B cell (primary cell): Measurements from ENCODE around the gene STAMBPL1. TPM values are rescaled to one million over a fixed set of nuclear protein-coding genes. Genes with fewer than 3 reads are reported as not detected.

Source experiments
- ATAC-seq: fragments of 200-7000 bp; cut with Tn5 transposase; one replicate; pipeline ENCODE4 v1.10.0; 2021; ENCODE audit warnings: low read depth, mild to moderate bottlenecking, moderate number of reproducible peaks, moderate library complexity
- CTCF ChIA-PET: fragments of 350-600 bp; sonication (Branson Sonifier 250); formaldehyde crosslinking; loops from one replicate; lab custom pipeline; 2021; ENCODE audit warnings: antibody characterized with exemption, inconsistent platforms; lab: Charles Lee
- POLR2A ChIA-PET: fragments of 350-600 bp; sonication (Branson Sonifier 250); formaldehyde crosslinking; loops from one replicate; lab custom pipeline; 2021; ENCODE audit warnings: antibody characterized with exemption; lab: Charles Lee
- DNase-seq: peaks from one replicate; pipeline ENCODE4 v3.0.0; 2013
- H2AFZ ChIP-seq: 2 replicates; pipeline ENCODE4 v1.6.1; 2012; ENCODE audit warnings: mild to moderate bottlenecking, low read depth, low read length; ENCODE audit not compliant: insufficient read depth, poor library complexity, severe bottlenecking
- H3K27ac ChIP-seq, 2 donors: 1 replicate in 1 of 2; 2 replicates in 1 of 2; pipeline ENCODE4 v1.5.1; 2012 to 2013; ENCODE audit warnings: low read length in 2 of 2, mild to moderate bottlenecking in 2 of 2, moderate library complexity in 1 of 2
- H3K27me3 ChIP-seq, 4 experiments: fragments of 200-600 bp in 1 of 4; sonication (generic) in 1 of 4; replicated peaks in 1 of 4; 1 replicate in 2 of 4; 2 replicates in 2 of 4; pipeline versions ENCODE4 v1.6.1 to v1.7.0; 2013 to 2016; ENCODE audit warnings: low read length in 3 of 4, mild to moderate bottlenecking in 2 of 4, mixed read lengths in 1 of 4, moderate library complexity in 1 of 4; ENCODE audit not compliant: insufficient read depth in 4 of 4, control insufficient read depth in 3 of 4; ENCODE audit errors: control extremely low read depth in 1 of 4
- H3K36me3 ChIP-seq, 2 experiments: replicated peaks in 1 of 2; 1 replicate in 1 of 2; 2 replicates in 1 of 2; pipeline versions ENCODE4 v1.6.1 to v1.7.1; 2013; ENCODE audit warnings: low read length in 1 of 2; ENCODE audit not compliant: insufficient read depth in 2 of 2, control insufficient read depth in 1 of 2; ENCODE audit errors: control extremely low read depth in 1 of 2, extremely low read depth in 1 of 2
- H3K4me1 ChIP-seq, 2 donors: fragments of 200-600 bp in 1 of 2; sonication (generic) in 1 of 2; 1 replicate in 1 of 2; 2 replicates in 1 of 2; pipeline versions ENCODE4 v1.5.1 to v1.6.1; 2013 to 2017; ENCODE audit warnings: low read length in 2 of 2; ENCODE audit not compliant: control insufficient read depth in 2 of 2, insufficient read depth in 2 of 2
- H3K4me2 ChIP-seq: replicated peaks from 2 replicates; pipeline ENCODE3; 2012; ENCODE audit warnings: mild to moderate bottlenecking, low read depth, low read length; ENCODE audit not compliant: poor library complexity, severe bottlenecking
- H3K4me3 ChIP-seq, 5 experiments: fragments of 200-600 bp in 1 of 5; sonication (generic) in 1 of 5; 1 replicate in 3 of 5; 2 replicates in 2 of 5; pipeline versions ENCODE4 v1.5.1 to v1.7.0; 2011 to 2016; ENCODE audit warnings: low read length in 4 of 5, mild to moderate bottlenecking in 4 of 5, low read depth in 2 of 5, control low read depth in 1 of 5, moderate library complexity in 1 of 5; ENCODE audit not compliant: insufficient read depth in 1 of 5; ENCODE audit errors: control extremely low read depth in 1 of 5, extremely low read depth in 1 of 5
- H3K79me2 ChIP-seq: fragments of 200-600 bp; sonication (generic); one replicate; pipeline ENCODE4 v1.6.0; 2016; ENCODE audit warnings: low read length; ENCODE audit not compliant: control insufficient read depth, insufficient read depth
- H3K9ac ChIP-seq: fragments of 200-600 bp; sonication (generic); 2 replicates; pipeline ENCODE4 v1.6.1; 2017; ENCODE audit warnings: mild to moderate bottlenecking, low read length, moderate library complexity
- H3K9me3 ChIP-seq, 3 donors: one replicate each; pipeline versions ENCODE4 v1.6.1 to v1.7.1; 2013; ENCODE audit warnings: low read length in 2 of 3; ENCODE audit not compliant: control insufficient read depth in 2 of 3, insufficient read depth in 1 of 3; ENCODE audit errors: control extremely low read depth in 1 of 3
- H4K20me1 ChIP-seq: 2 replicates; pipeline ENCODE4 v1.6.0; 2012; ENCODE audit warnings: mild to moderate bottlenecking, low read length; ENCODE audit not compliant: insufficient read depth, control insufficient read depth, poor library complexity, severe bottlenecking
- H3K27ac Mint-ChIP-seq: one replicate; pipeline ENCODE4 v1.8.0; 2021; ENCODE audit warnings: mixed read lengths
- H3K27me3 Mint-ChIP-seq: one replicate; pipeline ENCODE4 v1.8.0; 2021; ENCODE audit warnings: mixed read lengths
- H3K4me1 Mint-ChIP-seq: one replicate; pipeline ENCODE4 v1.8.0; 2021; ENCODE audit warnings: mixed read lengths
- H3K4me3 Mint-ChIP-seq: one replicate; pipeline ENCODE4 v1.8.0; 2021; ENCODE audit warnings: mixed read lengths
- H3K9me3 Mint-ChIP-seq: one replicate; pipeline ENCODE4 v1.8.0; 2022; ENCODE audit warnings: mixed read lengths; ENCODE audit not compliant: insufficient read depth
- CTCF ChIP-seq: fragments of 200-600 bp; IDR thresholded peaks from one replicate; pipeline ENCODE4 v1.8.0; 2022; ENCODE audit warnings: antibody characterized with exemption, mild to moderate bottlenecking
- EZH2 ChIP-seq: IDR thresholded peaks from 2 replicates; pipeline ENCODE4 v1.6.1; 2012; ENCODE audit warnings: borderline replicate concordance, low read depth, mild to moderate bottlenecking, moderate library complexity, low read length; ENCODE audit not compliant: insufficient read depth, poor library complexity, severe bottlenecking
- WGBS: methylation state at CpG from one replicate; pipeline ENCODE4 v1.1.5; 2013; ENCODE audit warnings: missing lambda C conversion rate; ENCODE audit not compliant: insufficient coverage; 5-methylcytosine and 5-hydroxymethylcytosine counted together
- intact Hi-C: fragments of 100-400 bp; cut with micrococcal nuclease; formaldehyde crosslinking; loops from one replicate; pipeline ENCODE4 v1.10.0; 2022
- polyA plus RNA-seq: library from polyadenylated mRNA; depleted of rRNA; stranded (reverse); fragments of >200 nt; gene quantifications from 2 replicates; pipeline ENCODE4 v1.2.3, GENCODE V29; 2012
- total RNA-seq, 2 donors: library from RNA; stranded (reverse); fragments of 120-200 nt in 1 of 2; gene quantifications; 1 replicate in 1 of 2; 2 replicates in 1 of 2; pipeline versions ENCODE4 v1.2.3 to v1.2.4, GENCODE V29; 2013 to 2022

The STAMBPL1 gene
- total and polyA plus RNA-seq, 2 donors (not counting 1 experiment from before 2014, with no cell fraction given) = 50.3 to 64.2 TPM

GRCh38 chr10:88961266-88961665, 81.2 kb downstream of the STAMBPL1 start:
- H3K9ac ChIP-seq = no peak overlapping the region
- no peak overlapping the region for H3K4me3 Mint-ChIP-seq

GRCh38 chr10:88962336-88962735, 82.3 kb downstream of the STAMBPL1 start:
- Histone ChIP-seq H3K27me3 (no peaks in the 10 kb centered on the region), H3K4me3 (no peak overlapping the region), H3K4me1 (no peaks in the 10 kb centered on the region), H3K79me2 (no peaks in the 10 kb centered on the region), H2AFZ (no peak overlapping the region), H3K9me3 (no peaks in the 10 kb centered on the region), H3K36me3 (no peaks in the 10 kb centered on the region), H3K4me2 (no peak overlapping the region), H4K20me1 (no peaks in the 10 kb centered on the region), H3K27ac (no peak overlapping the region), H3K9ac (no peak overlapping the region)
- no peak for TF ChIP-seq CTCF
- no peak for TF ChIP-seq EZH2
- intact Hi-C loops = no loop called here
- Mint-ChIP-seq H3K4me3 (no peak overlapping the region), H3K27ac (no peak overlapping the region), H3K27me3 (no peaks in the 10 kb centered on the region), H3K4me1 (no peaks in the 10 kb centered on the region), H3K9me3 (no peaks in the 10 kb centered on the region)
- ChIA-PET POLR2A (no interaction called here), CTCF (no interaction called here)
- no CpG with 5 or more reads among the region's 2 CpGs for WGBS
- ATAC-seq (no peak), DNase-seq (no peak)

More at GRCh38 chr10:88961266-88961665, 81.2 kb downstream of the STAMBPL1 start:
- no peaks in the 10 kb centered on the region for H4K20me1 ChIP-seq
- no peak for ATAC-seq
- CTCF ChIA-PET = interaction anchor here (1.4 kb wide), 1 partner anchor 26 kb away, joined by 3 read pairs; no protein-coding TSS in a partner anchor
- TF ChIP-seq CTCF (no peak), EZH2 (no peak)
- H3K79me2 ChIP-seq = no peaks in the 10 kb centered on the region
- H2AFZ ChIP-seq = no peak overlapping the region
- no peaks in the 10 kb centered on the region for H3K27me3 ChIP-seq
- no peaks in the 10 kb centered on the region for H3K9me3 Mint-ChIP-seq
- H3K4me1 Mint-ChIP-seq = no peaks in the 10 kb centered on the region
- POLR2A ChIA-PET = no interaction called here
- H3K27ac ChIP-seq = no peak overlapping the region
- DNase-seq = no peak
- no peaks in the 10 kb centered on the region for H3K27me3 Mint-ChIP-seq
- H3K36me3 ChIP-seq = no peaks in the 10 kb centered on the region
- no peaks in the 10 kb centered on the region for H3K4me1 ChIP-seq
- H3K4me2 ChIP-seq = no peak overlapping the region
- no peak overlapping the region for H3K4me3 ChIP-seq
- H3K27ac Mint-ChIP-seq = no peak overlapping the region
- intact Hi-C loops = no loop called here
- H3K9me3 ChIP-seq = no peaks in the 10 kb centered on the region
